Glomerular visceral epithelial cell (primary cell): ENCODE data around the gene LRRC25.

Source experiments
- DNase-seq: peaks from one replicate; pipeline ENCODE4 v3.0.0-alpha.2; 2016; ENCODE audit errors: extremely low spot score

The LRRC25 gene

GRCh38 chr19:18397242-18398202 lies at the start of gene LRRC25:
TSS of gene LRRC25 (minus strand) at chr19:18397622. CDS start at chr19:18396963, 659 bp downstream.
- DNase-seq: no peak

GRCh38 chr19:18446811-18447359 lies 49.5 kb upstream of the LRRC25 start:
- no peak for DNase-seq

GRCh38 chr19:18446145-18446810 lies 48.9 kb upstream of the LRRC25 start:
- DNase-seq: no peak

- no peak for DNase-seq
Observed at GRCh38 chr19:18445262-18445948, 48.0 kb upstream of the LRRC25 start.

- no peak for DNase-seq
Observed at GRCh38 chr19:18444513-18444912, 47.1 kb upstream of the LRRC25 start.

- no peak for DNase-seq
Observed at GRCh38 chr19:18443831-18444230, 46.4 kb upstream of the LRRC25 start.

- DNase-seq: no peak
Observed at GRCh38 chr19:18443406-18443805, 46.0 kb upstream of the LRRC25 start.

GRCh38 chr19:18442941-18443340 lies 45.5 kb upstream of the LRRC25 start:
- DNase-seq: no peak

- DNase-seq: no peak
Observed at GRCh38 chr19:18441804-18442788, 44.7 kb upstream of the LRRC25 start.

GRCh38 chr19:18440936-18441803 lies 43.7 kb upstream of the LRRC25 start:
- DNase-seq: no peak

- DNase-seq: no peak
Observed at GRCh38 chr19:18440415-18440877, 43.0 kb upstream of the LRRC25 start.

- DNase-seq: no peak
Observed at GRCh38 chr19:18439910-18440237, 42.5 kb upstream of the LRRC25 start.

GRCh38 chr19:18439025-18439909 lies 41.8 kb upstream of the LRRC25 start:
- DNase-seq: peak; percentile 41

GRCh38 chr19:18438331-18439024 lies 41.1 kb upstream of the LRRC25 start:
- no peak for DNase-seq

GRCh38 chr19:18437491-18438330 lies 40.3 kb upstream of the LRRC25 start, which contains the start of gene ISYNA1:
TSS of gene ISYNA1 (minus strand) at chr19:18438133. CDS start at chr19:18437979, 154 bp downstream.
- DNase-seq: peak; percentile 64

- peak; percentile 85 for DNase-seq
Observed at GRCh38 chr19:18436671-18437490, 39.5 kb upstream of the LRRC25 start.
